CD4-positive, alpha-beta T cell treated with Interleukin-17A for 1 hour (primary cell): ENCODE measurements around the gene SDC1.

ENCODE experiments used
- DNase-seq: peaks from one replicate; pipeline ENCODE4 v3.0.0-alpha.2; 2020

SDC1 gene

DNA sequence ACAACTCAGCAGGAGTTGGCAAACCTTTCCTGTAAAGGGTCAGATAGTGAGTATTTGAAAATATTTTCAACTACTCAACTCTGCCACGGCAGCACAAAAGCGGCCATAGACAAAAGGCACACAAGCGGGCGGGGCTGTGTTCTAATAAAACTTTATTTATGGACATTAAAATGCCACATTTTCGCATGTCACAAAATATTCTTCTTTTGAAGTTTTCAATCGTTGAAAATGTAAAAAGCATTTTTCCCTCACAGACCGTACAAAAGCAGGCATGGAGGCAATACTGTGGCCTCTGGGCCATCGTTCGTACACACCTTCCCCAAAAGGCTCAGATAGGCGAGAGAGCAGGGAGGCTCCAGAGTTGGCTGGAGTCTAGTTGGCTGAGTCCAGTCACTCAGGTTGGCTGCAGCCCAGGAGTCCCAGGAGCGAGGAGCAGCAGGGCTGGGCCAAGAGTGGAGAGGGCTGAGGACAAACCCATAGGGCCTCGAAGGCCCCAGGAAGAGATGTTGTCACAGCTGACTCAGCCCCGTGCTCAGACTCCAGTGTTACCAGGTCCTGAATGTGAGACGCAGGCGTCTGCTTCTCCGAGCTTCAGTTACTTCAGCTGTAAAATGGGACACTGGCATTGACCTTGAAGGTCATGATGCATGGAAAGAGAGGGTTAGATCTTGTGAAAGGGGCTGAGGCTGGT lies 42.5 kb downstream of the SDC1 start:
- DNase-seq, result no peak

DNA sequence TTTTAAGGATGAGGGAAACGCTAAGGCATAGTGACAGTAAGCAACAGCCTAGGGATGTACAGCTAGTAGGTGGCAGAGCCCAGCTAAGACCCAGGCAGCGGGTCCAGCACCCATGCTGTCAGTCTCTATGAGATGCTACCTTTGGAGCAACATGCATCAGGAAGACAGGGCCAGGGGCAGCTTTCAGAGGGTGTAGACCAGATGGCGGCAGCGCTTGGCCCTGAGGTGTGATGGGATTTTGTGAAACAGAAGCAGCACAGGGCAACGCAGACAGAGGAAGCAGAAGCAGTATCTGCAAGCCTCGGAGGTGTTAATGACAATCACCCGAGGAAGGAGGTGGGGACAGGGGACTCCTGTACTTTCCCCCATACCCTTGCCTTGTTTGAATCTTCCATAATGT lies 43.2 kb downstream of the SDC1 start:
- DNase-seq, result no peak

DNA sequence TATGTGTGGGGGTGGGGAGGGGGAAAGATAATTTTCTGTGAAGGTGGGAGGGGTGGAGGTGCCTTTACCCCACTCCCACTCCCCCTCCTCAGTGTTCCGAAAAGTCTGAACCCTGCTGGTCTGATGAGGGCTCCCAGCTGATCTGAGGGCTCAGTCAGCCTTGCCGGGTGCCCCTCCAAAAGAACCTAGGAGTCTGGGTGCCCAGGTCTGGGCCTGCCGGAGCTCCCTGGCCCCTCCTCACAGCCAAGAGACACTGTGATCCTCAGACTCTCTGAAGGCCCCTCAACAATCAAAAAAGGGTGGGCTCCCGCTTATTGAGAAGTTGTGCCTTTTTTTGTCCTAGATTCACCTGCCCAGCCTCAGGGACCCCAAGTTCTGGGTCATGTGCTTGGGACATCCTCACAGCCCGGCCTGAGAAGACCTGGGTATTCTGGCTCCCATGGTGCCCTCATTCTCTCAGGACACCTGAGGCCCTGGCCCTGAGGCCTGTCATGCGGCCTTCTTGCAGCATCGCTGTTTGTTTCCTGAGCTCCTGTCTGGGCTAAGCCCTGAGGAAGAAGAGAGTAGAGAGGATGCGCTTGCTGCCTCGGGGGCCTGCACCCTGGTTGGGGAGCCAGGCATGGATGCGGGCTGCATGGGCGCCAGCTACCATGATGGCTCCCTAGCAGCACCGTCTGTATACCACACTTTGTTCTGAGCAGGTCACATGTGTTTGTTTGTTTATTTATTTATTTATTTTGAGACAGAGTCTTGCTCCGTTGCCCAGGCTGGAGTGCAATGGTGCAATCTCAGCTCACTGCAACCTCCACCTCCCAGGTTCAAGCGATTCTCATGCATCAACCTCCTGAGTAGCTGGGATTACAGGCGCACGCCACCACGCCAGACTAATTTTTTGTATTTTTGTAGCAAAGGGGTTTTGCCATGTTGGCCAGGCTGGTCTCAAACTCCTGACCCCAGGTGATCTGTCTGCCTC lies 44.0 kb downstream of the SDC1 start:
- DNase-seq, result no peak

DNA sequence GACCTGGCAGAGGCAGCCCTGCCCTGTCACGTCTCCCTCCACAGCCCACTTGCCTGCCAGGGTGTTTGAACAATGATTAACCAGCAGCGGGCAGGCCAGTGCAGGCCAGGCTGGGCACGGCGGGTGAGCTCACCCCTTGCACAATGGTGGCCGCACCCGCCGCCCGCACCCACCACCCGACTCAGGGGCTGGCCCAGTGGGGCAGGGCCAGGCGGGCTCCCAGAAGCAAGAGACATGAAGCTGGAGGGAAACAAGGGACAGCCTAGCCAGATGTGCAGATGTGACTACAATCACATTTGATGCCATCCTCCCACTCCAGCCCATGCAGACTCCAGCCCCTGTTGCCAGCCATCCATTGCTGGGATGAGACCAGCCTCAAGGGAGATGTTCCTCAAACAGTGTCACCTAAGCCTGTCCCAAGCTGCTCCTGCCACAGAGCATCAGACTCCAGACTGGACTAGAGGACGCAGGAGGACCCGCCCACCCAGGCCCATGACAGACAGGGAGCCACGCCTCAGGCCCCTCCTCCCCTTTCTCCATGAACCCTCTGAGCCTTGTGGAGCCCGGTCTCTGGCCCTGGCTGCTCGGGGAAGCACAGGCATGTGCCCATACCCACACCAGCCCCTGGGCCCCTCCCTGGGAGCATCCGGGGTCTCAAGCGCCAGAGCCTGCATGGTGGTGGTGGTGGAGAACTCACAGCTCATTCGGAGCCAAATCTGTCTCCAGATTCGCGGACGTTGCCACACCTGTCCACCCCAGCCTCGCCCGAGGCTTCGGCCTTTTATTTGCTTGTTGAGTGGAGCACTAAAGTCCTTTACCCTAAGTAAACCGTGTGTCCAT lies 45.0 kb downstream of the SDC1 start:
- DNase-seq, result no peak

DNA sequence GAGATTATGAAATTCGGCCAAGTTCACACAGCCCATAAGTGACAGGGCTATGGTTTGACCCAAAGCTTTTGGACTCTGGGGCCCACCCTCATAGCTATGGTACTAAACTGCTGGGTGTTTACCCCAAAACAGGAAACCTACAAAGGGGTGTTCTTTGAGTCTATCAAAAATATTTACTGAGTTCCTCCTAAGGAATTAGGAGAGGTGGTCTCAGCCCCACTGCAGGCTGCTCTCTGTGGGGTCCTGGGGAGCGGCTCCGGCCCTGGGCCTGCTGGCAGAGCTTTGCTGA lies 45.5 kb downstream of the SDC1 start:
- no peak for DNase-seq

DNA sequence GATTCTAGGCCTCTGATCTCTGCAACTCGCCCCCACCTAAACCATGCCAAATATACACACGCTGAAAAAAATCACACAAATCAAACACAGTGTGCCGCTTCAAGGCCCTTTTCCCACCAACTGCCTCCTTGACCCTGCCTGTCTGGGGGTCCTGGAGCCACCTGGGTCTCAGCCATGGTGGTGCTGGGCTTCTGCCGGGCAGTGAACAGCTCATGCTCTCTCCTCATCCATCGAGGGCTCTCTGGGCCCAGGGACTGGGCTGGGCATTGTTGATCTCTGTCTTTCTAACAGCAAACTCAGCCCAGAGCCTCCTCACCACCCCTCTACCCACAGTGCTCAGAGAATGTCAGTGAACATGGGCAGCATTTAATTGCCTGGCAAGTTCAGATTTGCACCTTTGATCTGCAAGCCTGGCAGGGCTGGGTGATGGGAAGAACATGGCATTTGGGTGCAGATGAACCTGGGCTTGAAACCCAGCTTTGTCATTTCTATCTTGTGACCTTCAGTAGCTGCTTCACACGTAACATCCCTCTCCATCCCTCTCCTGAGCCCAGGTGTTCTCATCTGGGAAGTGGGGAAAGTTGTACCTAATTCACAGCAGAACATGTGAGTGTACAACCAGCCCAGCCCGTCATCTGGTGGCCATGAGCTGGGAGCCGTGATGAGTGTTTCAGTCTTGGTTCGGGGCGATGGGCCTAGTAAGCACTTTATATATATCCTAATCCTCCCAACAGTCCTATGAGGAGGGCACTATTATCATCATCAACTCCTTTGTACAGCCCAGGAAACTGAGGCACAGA lies 46.1 kb downstream of the SDC1 start:
- DNase-seq, result no peak

DNA sequence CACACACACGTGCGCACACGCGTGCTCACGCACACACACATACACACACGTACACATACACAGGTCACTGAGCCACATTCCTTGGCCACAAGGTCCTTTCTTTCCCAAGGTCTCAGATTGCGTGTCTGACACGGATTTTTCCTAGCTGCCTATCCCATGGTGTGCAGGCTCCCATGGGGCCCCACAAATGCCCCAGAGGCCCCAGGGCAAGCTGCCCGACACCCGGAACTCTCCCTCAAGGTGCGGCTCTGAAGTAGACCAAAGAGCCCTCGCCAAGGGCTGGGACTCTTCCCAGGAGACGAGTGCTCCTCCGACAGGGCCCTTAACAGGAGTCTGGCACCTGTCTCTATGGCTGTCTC lies 46.7 kb downstream of the SDC1 start:
- no peak for DNase-seq

DNA sequence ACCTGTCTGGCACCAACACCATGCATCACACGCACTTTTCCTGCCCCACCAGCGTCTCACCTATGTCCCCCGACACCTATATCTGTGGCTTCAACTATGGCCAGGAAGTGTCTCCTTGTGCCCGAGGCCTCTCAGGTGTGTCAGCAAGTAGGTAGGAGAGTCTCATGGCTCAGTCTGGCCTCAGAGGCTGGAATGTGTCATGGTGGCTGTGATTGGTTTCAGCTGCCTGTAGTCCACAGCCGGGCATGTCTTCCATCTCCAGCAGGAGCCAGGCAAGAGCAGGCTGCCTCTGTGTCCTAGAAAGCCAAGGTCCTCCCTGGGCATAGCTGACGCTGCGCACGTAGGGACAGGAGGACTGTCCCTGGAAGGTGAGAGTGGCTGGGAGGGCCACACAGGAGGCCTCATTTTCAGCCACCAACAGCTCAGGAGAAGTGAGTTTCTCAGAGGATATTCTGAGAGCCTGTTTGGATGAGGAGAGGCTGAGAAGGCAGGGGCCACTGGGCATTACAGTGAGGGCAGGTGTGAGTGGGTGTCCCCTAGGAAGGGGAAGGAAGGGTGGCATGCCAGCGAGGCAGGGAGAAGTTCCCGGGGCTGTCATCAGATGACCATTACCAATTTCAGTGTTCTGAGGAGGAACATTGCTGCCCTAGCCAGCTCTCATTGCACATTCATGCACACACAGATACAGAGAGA lies 47.2 kb downstream of the SDC1 start:
- DNase-seq, result no peak

DNA sequence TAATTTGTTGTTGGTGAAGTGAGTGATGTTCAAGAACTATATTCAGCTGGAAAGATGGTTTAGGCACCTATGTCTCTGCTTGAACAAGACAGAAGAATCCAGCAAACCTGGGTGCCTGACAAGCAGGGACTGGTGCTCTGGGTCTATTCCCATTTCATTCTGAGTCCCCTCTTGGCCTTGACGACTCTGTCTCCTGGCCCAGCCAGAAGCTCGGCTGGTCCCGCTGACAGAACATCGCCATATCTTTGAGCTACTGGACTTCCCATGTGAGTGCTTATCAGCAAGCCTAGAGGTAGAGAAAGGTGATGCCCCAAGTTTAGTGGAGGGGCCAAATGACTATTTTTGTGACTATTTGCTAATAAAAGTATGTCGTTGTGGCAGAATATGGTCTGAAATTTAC lies 48.2 kb downstream of the SDC1 start:
- no peak for DNase-seq

DNA sequence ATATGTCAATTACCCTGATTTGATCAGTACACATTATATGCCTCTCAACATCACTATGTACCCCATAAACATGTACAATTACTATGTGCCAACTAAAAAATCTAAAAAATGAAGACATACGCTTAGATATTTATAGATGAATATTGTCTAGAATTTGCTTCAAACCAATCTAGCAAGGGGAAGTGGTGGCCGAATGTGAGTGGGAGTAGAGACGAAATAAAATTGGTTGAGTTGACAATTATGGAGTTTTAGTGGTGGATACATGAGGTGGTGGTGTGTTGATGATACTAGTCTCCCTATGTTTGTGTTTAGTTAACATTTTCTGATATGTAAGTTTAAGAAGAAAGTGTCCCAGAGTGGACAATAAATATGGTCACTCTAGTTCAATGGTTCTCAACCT lies 49.0 kb downstream of the SDC1 start:
- no peak for DNase-seq

DNA sequence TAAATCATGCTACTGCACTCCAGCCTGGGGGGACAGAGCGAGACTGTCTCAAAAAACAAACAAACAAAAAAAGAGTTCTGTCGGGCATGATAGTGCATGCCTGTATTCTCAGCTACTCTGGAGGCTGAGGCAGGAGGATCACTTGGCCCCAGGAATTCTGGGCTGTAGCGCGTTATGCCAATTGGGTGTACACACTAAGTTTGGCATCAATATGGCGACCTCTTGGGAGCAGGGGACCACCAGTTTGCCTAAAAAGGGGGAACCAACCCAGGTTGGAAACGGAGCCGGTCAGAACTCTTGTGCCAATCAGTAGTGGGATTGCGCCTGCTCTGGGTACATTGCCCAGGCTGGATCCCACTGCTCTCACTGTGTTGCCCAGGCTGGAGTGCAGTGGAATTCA lies 49.7 kb downstream of the SDC1 start:
- DNase-seq, result no peak

DNA sequence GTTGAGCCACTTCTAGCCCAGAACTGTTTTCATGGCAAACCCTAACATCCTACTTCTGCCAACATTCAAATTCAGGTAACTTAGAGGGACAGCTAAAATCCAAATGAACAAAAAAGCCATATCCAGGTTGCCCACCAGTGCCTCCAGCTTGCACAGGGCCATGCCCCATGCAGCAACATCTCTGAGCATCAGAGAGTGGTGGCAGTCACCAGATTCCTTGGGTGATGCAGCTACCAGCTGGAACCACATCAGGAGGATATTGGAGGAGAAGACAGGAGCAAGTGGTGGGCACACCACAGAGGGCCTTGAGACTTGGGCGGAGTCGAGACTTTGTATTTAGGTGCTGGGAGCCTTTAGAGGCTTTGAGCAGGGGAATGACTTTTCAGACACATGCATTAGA lies 50.5 kb downstream of the SDC1 start:
- no peak for DNase-seq

DNA sequence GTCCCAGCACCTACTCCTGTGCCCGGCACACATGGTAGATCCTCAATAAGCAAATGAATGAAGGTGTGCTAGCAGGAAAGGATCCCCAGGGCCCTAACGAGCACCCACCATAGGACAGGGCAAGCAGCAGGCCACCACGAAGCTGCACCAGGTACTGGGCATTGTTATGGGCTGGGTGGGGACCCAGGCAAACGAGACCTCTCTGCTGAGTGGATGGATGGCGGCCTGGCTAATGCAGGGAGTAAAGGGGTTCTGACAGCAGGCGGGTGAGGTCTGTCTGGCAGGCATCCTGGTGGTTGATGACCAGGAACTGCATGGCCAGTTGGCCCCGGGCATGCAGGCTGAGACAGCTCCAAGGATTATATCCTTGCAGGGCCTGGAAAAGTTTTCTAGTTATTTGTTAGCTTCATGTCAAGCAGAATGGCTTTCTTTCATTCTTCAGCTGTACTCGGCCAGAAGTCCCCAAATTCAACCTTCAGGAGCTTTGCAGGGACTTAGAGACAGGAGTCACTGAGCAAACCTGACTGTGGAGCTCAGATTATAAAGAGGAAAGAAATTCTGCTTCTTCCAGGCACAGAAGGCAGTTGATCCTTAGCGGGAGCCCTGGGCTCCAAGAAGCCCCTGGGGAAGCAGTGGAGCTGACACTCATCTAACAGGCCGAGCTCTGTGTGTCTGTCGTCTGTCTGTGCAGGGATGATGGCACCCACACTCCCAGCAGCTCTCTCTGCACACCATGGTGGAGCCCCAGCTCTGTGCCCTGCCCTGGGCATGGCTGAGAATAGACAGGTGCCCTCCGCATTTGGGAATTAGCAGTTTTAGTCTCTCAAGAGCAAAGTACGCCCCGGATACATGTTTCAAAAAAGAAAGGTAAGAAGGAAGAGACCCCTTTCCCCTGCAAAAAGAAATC lies 51.2 kb downstream of the SDC1 start:
- no peak for DNase-seq

DNA sequence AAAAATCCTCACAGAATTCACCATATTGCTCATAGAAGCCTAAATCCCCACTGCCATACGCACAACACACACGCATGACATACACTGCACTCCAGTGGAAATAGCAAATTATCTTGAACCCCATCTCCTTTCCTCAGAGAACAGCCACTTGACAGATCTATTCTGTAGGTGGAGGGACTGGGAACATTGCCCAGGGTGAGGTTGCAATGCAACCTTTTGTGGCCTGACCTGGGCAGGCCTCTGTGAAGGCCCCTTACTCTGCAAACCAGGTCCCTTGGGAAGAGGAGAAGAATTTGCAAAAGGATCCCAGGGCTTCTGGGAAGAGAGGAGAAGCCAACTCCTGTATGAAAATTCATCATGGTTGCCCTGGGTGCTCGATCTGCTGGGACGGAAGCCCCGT lies 51.9 kb downstream of the SDC1 start:
- DNase-seq, result no peak

DNA sequence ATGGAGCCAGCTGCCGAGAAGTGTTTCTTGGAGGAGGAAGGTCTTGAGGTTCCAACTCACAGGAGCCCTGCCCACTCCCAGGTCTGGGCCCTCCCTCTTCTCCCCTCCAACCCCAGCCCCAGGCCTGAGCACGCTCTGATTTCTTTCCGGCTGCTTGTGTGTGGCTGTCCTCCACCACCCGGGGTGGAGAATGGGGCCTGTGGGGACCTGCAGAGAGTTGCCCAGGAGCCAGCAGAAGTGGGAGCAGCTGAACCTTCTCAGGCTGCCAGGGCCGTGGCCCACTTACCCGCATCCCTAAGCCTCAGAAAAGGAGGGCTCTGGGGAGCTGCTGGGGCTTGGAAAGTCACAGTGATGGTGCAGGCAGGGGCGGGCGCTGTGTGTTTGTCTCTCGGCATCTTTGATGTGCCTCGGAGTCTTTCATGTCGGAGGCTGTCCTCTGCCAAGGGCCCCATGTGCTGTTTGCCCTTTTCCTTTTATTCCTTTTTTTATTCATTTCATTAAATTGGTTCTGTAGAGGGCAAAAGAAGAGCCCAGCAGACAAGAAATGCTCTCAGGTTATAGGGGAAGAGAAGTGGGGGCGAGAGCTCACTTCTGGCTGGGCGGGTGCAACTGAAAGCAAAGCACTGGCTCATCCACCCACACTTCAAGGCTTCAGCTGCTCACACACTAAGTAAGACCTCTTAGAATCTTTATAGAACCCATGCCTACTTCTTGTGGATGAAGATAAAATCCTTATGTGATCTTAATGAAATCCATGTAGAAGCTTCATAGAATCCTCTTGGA lies 52.5 kb downstream of the SDC1 start:
- no peak for DNase-seq

DNA sequence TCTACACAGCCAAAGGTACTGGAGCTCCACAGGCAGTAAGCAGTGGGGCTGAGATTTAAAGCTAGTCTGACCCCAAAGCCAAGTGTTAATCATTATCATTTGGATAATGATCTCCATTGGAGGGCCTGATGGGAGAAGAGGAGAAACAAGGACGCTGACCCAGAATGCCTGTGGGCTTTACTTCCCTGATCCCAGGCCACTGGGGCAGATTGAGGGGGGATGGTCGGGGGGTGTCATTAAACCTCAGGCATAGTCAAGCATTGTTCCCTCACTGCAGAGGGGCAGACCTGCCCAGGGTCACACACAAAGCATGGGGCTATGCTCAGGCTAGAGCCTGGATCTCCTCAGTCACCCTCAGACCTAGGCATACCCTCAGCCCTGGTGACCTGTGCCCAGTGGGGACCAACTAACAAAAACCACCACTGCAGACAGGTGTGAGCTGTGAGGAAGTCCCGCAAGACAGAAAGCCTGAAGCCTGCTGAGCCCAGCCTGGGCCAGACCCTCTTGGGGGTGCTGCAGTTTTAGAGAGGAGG lies 53.4 kb downstream of the SDC1 start:
- no peak for DNase-seq

DNA sequence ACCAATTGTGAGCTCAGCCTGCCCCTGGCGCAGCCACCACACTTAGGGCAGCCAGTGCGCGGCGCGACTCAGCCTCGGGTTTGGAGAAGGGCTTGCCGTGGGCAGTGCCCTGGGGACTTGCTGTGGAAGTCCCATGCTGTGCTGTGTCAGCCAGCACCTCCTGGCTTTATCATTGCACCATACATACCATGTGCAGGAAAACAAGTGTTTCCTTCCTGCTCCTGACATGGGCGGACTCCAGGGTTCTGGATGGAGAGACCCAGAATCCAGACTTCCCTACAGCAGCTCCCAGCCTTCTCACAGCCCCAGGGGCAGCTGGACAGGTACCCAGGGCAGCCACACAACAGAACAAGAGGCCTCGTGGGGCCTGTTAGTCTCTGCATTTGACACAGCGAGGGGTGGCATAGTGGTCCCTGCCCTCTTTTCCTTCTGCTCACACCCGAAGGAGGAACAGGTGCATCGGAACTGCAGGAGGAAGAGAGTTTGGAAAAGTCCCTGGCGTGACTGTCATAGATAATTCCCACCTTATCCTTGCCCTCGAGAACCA lies 54.2 kb downstream of the SDC1 start:
- no peak for DNase-seq

DNA sequence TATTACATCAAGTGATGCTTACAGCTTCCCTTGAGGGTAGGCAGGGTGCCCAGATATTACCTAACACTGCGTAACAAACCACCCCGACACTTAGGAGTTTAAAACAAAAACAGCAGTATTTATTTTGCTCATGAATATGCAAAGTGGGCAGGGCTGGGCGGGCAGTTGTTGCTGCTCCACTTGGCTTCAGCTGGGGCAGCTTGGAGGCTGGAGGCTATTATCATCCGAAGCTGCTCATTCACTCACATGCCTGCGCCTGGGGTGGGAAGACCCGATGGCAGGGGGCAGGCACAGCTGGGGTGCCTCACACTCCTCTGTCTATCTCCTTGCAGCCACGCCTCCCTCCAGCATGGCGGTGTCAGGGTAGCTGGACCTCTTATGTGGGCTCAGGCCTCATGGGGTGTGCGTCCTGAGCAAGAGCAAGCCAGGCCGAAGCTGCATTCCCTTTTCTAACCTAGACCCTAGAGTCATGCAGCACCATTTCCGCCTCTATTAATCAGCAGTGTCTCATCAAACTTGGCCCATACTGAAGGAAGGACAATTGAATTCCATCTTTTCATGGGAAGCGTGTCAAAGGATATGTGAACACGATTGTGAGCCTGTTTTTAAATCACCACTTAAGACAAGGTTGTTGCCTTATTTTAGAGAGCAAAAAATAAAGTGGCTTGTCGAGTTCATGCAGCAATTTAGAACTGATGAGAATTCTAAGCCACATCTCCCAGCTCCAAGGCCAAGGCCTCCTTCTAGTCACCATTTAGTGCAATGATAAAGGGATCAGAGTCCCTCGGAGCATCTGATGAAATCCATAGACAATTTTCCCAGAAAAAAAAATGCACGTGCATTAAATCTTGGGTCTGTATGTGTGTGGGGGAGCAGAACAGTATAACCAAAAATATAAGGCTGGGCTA lies 54.9 kb downstream of the SDC1 start:
- no peak for DNase-seq
